ENCODE data around the gene DLGAP1. TPM values are rescaled to one million over a fixed set of nuclear protein-coding genes. Genes with fewer than 3 reads are reported as not detected.

DLGAP1 gene
- total and polyA plus RNA-seq, 2 of the 8 experiments (the other 6 are each of a cell fraction or from before 2014, with no cell fraction given): 11.8 to 16.9 TPM

GRCh38 chr18:3453540-3454364, 1001.4 kb downstream of the DLGAP1 start:
- H3K27ac ChIP-seq (ENCODE audit: low read depth, low read length): peak overlapping the region; percentile 72; the same call in 1 of the 2 replicates
- H3K18ac ChIP-seq (ENCODE audit: extremely low read depth, low read length): peak overlapping the region; percentile 91
- H3K56ac ChIP-seq (replicated peaks; ENCODE audit: insufficient read length, low read depth, low read length): peak overlapping the region; percentile 60
- no peak overlapping the region; the same call in 1 of the 2 replicates for H2BK12ac ChIP-seq (ENCODE audit: low read depth, low read length)
- 0 out of 2 replicates have a peak overlapping the region, but pooled peaks have one; percentile 26 for H2AK5ac ChIP-seq (ENCODE audit: low read depth, low read length)
- H3K23me2 ChIP-seq (ENCODE audit: low read depth, low read length): peaks cover 9% of the 10 kb centered on the region
- no peak overlapping the region for H3K4ac ChIP-seq (replicated peaks; ENCODE audit: insufficient read length, low read depth, low read length)
- no peak for DNase-seq (ENCODE audit: low read depth in 1 of 2, low spot score in 2 of 2)
- H2BK120ac ChIP-seq (replicated peaks; ENCODE audit: low read depth, low read length): peak overlapping the region; percentile 5
- H3K9me3 ChIP-seq (ENCODE audit: insufficient read depth in 2 of 2, low read depth in 1 of 2, low read length in 1 of 2): no peaks in the 10 kb centered on the region
- H3K4me1 ChIP-seq (replicated peaks in 1 of 4; ENCODE audit: control insufficient read depth in 3 of 4, insufficient read depth in 4 of 4, low read length in 3 of 4): peaks cover 11 to 22% (median 19%) of the 10 kb centered on the region in 4 experiments; a peak in 6 of 7 replicates
- 3% methylated on average over 20 of the region's 21 CpGs; no CpG with 5 or more reads in 1 of the 2 experiments for WGBS, 2 experiments (ENCODE audit: extremely low coverage in 1 of 2, insufficient coverage in 1 of 2, insufficient read length in 1 of 2, insufficient replicate concordance in 2 of 2, low coverage in 1 of 2, low lambda C conversion rate in 2 of 2, missing lambda C conversion rate in 1 of 2)
- H2BK15ac ChIP-seq (ENCODE audit: low read length): no peak overlapping the region
- peak overlapping the region; percentile 67 to 95 for H3K4me2 ChIP-seq (ENCODE audit: insufficient read depth in 1 of 2, low read depth in 2 of 2, low read length in 2 of 2)
- H3K23ac ChIP-seq (ENCODE audit: insufficient read length): no peak overlapping the region
- ChIA-PET CTCF (ENCODE audit: partially characterized antibody) (interaction anchor here (0.6 to 6.7 kb wide), 27 partner anchors 12 to 318 kb away, joined by 3 to 56 read pairs (median 4); no protein-coding TSS in a partner anchor), POLR2A (ENCODE audit: partially characterized antibody) (interaction anchor here (0.7 to 8.2 kb wide), 14 partner anchors 8 to 170 kb away, joined by 3 to 68 read pairs (median 6); no protein-coding TSS in a partner anchor)
- H3K79me1 ChIP-seq (ENCODE audit: low read depth, low read length): no peaks in the 10 kb centered on the region; the same call in 1 of the 2 replicates
- peaks cover 12 to 48% (median 27%) of the 10 kb centered on the region in 4 experiments for H3K36me3 ChIP-seq (ENCODE audit: control insufficient read depth in 2 of 4, insufficient read depth in 4 of 4, low read length in 3 of 4)
- peaks cover 39 to 97% of the 10 kb centered on the region in 2 experiments for H3K79me2 ChIP-seq (ENCODE audit: control insufficient read depth in 1 of 2, insufficient read depth in 2 of 2, low read length in 2 of 2)
- peak overlapping the region; percentile 44 for H4K5ac ChIP-seq (ENCODE audit: insufficient read length, low read depth, low read length)
- H3K14ac ChIP-seq (ENCODE audit: insufficient read length): no peak overlapping the region
- peaks cover 2 to 11% of the 10 kb centered on the region in 2 experiments for H4K20me1 ChIP-seq (replicated peaks in 1 of 2; ENCODE audit: control insufficient read depth in 1 of 2, insufficient read depth in 2 of 2, low read length in 2 of 2)
- H2AFZ ChIP-seq (ENCODE audit: low read length): no peak overlapping the region
- peak overlapping the region in 2 of 4 experiments; percentile 77 to 86; a peak in 4 of 7 replicates for H3K9ac ChIP-seq (replicated peaks in 1 of 4; ENCODE audit: extremely low read depth in 1 of 4, low read depth in 3 of 4, low read length in 3 of 4)
- no peaks in the 10 kb centered on the region for H3K27me3 ChIP-seq (replicated peaks in 1 of 4; ENCODE audit: control insufficient read depth in 3 of 4, extremely low read depth in 1 of 4, insufficient read depth in 3 of 4, low read length in 3 of 4)
- no peak overlapping the region for H2BK20ac ChIP-seq (ENCODE audit: low read length)
- FAIRE-seq: no peak
- TF ChIP-seq SIN3A (conservative IDR thresholded peaks at IDR 0.05 in 1 of 2, IDR thresholded peaks at IDR 0.05 in 1 of 2; ENCODE audit: low read depth in 1 of 2, low read length in 2 of 2) (peak; percentile 94 to 95; a peak in 3 of 4 replicates), SP1 (IDR thresholded peaks at IDR 0.05; ENCODE audit: low read depth, low read length) (no peak), HDAC2 (IDR thresholded peaks at IDR 0.05; ENCODE audit: borderline replicate concordance in 1 of 2, low read depth in 2 of 2, low read length in 2 of 2) (peak in 1 of 2 experiments; percentile 62; a peak in 1 of 4 replicates), EGR1 (IDR thresholded peaks at IDR 0.05; ENCODE audit: borderline replicate concordance, low read depth, low read length) (no peak), NANOG (IDR thresholded peaks at IDR 0.05; ENCODE audit: insufficient read depth, low read depth, low read length, poor library complexity, severe bottlenecking) (no peak), SAP30 (IDR thresholded peaks at IDR 0.05; ENCODE audit: insufficient read depth, insufficient replicate concordance, low read length) (peak; percentile 94), MAX (IDR thresholded peaks at IDR 0.05) (peak; percentile 68)
- peak overlapping the region; percentile 96 to 99 (median 98) for H3K4me3 ChIP-seq (ENCODE audit: extremely low read depth in 1 of 4, insufficient read depth in 2 of 4, low read depth in 3 of 4, low read length in 4 of 4)
- H4K8ac ChIP-seq (ENCODE audit: extremely low read depth, insufficient read depth, low read length): no peak overlapping the region
- H2BK5ac ChIP-seq (ENCODE audit: low read depth, low read length): peak overlapping the region; percentile 91
- peak overlapping the region; percentile 11 for H4K91ac ChIP-seq (replicated peaks; ENCODE audit: insufficient read length, low read length)
